NK-92 (cell line): ENCODE data around the gene ALKBH4.
"Not testable (repeated sequence)": the region's sequence is repeated elsewhere in the genome, so short reads cannot be mapped to it uniquely, and the experiment has no call there.

ENCODE experiments used
- DNase-seq: peaks from one replicate; lab custom pipeline; 2025; ENCODE audit not compliant: unreplicated experiment; lab: John Stamatoyannopoulos, UW

Gene ALKBH4

GRCh38 chr7:102455596-102455995, 9.1 kb downstream of the ALKBH4 start:
- DNase-seq = no peak

DNA sequence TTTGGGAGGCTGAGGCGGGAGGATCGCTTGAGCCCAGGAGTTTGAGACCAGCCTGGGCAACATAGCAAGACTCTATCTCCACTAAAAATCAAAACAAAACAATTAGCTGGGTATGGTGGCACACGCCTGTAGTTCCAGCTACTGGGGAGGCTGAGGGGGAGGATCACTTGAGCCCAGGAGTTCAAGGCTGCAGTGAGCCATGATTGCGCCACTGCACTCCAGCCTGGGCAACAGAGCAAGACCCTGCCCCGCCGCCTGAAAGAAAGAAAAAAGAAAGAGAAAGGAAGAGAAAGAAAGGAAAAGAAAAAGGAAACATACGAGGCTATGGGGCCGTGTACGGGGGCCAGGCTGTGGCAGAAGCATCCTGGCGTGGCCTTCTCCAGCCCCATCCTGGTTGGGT, 9.7 kb downstream of the ALKBH4 start:
- DNase-seq = not testable (repeated sequence)

DNA sequence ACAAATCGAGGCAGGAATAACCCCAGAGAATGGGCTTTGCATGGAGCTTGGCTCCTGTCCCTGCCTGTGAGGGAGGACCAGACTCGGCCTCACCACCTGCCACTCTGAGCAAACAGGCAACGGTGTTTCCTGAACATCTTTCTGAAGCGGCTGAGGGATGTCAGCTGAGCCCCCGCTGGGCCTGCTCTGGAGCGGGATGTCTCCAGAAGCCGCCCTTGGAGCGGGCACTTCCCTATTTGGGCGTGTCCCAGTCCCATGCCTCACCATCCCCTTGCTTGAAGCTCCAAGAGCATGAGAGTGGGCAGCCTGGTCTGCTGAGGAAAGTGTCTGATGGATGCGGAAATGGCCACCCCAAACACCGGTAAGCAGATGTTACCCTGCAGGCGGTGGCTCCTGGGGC, 10.2 kb downstream of the ALKBH4 start:
- DNase-seq = no peak

DNA sequence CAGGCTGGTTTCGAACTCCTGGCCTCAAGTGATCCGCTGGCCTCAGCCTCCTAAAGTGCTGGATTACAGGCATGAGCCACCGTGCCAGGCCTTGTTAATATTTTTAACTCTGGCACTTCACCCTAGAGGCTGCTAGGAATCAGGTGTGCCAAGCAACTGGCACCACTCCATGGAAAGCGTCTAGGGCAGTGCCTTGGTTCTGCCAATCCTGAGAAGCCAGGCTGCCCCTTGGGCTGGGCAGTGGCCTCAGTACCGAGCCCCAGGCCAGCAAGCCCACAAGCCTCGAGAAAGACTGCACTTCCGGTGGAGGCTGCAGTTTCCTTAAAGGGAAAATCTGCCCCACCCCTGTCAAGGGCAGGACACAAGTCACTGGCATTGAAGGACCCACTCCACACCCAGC, 11.3 kb downstream of the ALKBH4 start:
- DNase-seq = no peak

GRCh38 chr7:102452451-102452850, 12.2 kb downstream of the ALKBH4 start:
- no peak for DNase-seq

- no peak for DNase-seq
Observed at GRCh38 chr7:102451371-102452054, 13.2 kb downstream of the ALKBH4 start.

DNA sequence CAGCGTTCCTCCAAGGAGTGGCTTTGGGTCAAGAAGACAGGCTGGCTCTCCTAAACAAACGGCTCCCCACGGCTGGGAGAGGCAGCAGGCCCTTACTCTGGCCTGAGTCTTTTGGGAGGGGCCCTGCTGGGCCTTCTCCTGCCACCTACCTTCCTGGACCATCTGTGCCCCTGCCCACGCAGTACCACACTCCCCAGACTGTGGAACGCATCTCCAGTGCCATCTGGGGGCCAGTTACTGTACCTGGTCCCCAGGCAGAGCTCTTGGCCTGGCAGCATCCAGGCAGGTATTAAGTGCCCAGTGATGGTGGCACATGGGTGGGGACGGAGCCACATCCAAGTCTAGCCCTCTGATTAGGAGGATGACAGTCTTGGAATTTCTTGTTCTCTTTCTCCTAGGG, 14.4 kb downstream of the ALKBH4 start:
- no peak for DNase-seq

DNA sequence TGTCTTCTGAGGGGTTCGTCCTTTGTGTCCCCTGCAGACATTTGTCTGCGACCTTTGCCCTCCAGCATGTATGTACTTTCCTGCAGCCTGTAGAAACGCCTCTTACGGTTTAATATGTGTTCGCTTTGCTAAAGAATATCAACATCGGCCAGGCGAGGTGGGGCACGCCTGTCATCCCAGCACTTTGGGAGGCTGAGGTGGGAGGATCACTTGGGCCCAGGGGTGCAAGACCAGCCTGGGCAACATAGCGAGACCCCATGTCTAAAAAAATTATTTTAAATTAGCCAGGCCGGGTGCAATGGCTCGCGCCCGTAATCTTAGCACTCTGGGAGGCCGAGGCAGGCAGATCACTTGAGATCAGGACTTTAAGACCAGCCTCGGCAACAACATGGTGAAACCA, 15.5 kb downstream of the ALKBH4 start:
- no peak for DNase-seq

DNA sequence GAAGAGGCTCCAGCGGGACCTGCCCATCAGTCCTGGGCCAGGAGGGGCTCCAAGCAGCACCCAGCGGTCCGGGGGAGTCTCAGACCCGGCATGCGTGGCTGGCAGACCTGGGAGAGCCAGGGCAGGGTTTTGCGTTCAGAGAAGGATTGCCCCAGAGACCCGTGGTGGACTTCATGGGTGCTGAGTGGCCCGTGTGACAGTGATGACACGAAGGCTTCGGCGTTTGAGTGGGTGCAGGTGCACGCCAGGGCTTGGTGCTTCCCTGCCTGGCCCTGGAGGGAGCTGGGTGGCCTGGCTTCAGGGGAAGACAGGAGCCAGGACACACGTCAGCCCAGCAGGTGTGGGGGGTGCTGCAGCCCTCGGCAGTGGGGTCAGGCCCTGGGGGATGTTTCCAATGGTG, 17.4 kb downstream of the ALKBH4 start:
- DNase-seq = no peak

GRCh38 chr7:102446387-102447156, 18.1 kb downstream of the ALKBH4 start:
- no peak for DNase-seq

DNA sequence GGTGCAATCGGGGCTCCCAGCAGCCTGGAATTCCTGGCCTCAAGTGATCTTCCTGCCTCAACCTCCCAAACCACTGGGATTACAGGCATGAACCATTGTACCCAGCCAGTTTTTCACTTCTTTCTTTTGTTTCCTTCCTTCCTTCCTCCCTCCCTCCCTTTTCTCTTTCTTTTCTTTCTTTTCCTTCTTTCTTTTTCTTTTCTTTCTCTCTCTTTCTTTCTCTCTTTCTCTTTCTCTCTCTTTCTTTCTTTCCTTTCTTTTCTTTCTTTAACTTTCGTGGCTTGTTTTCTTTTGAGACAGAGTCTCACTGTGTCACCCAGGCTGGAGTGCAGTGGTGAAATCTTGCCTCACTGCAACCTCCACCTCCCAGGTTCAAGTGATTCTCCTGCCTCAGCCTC, 19.0 kb downstream of the ALKBH4 start:
- no peak for DNase-seq

DNA sequence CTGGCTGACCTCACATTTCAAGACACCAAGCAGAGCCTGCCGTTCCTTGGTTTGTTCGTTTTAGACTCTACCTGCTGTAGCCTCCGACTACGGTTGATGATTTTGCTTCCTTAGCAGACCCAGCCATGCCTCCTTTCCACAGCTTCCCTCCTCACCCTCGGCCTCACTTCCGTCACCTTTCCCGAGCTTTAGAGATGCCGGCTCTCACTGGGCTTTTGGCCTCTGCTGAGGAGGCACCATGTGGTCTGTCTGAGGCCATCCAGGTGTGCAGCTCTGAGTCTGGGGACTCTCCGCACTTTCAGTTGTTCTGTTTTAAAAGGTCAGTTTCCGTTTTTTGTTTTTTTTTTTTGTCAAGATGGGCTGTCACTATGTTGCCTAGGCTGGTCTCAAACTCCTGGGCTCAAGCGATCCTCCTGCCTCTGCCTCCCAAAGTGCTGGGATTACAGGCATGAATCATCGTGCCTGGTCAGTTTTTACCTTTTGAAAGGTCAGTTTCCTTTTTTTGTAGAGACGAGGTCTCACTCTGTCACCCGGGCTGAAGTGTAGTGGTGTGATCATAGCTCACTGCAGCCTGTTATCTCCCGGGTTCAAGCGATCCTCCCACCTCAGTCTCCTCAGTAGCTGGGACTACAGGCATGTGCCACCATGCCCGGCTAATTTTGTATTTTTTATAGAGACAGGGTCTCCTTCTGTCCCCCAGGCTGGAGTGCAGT, 19.5 kb downstream of the ALKBH4 start:
- no peak for DNase-seq

DNA sequence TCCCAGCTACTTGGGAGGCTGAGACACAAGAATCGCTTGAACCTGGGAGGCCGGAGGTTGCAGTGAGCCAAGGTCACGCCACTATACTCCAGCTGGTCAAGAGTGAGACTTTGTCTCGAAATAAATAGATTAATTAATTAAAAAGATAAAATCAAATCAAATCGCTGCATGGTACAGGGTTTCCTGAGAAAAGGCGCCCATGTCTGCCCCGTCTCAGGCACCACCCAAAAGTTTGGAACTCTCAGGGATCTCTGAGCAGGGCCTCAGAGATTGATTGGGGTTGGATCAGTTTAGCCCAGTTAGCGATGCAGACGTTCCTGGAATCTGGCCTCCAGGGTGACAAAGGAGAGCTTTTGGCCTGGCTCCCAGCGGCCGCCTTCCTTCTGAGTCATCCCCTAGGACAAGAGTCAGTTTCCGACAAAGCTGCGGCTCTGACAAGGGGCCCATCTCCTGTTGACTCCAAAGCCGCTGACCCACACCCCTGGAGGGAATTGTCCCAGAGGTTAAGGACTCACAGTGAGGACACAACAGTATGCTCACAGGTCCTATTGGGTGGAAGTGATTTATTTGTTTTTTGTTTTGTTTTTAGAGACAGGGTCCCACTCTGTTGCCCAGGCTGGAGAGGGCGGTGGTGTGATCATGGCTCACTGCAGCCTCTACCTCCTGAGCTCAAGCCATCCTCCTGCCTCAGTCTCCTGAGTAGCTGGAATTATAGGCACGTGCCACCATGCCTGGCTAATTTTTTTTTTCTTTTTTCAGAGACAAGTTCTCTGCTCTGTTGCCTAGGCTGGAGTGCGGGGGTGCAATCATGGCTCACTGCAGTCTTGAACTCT, 24.5 kb downstream of the ALKBH4 start:
- no peak for DNase-seq

GRCh38 chr7:102436118-102436517, 28.5 kb downstream of the ALKBH4 start:
- no peak for DNase-seq

DNA sequence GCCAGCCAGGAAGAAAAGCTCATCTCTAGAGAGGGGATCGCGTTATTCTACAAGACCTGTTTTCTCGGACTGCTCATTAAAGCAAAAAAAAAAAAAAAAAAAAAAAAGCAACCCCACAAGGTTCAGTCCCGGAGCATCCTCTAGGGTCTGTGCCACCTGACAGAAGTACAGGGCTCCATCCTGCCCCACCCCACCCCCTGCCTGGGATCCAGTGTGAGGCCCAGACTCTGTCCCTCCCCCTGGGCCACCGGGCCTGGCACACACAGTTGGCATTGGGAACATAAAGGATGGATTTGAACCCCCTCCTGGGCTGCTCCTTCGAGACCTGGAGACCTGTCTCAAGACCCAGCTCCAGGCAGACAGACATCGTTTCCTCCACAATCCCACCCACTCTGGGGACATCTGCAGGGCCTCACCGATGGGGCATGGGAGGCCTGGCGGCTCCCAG, 30.6 kb downstream of the ALKBH4 start:
- no peak for DNase-seq

- no peak for DNase-seq
Observed at GRCh38 chr7:102433219-102434038, 31.2 kb downstream of the ALKBH4 start, which contains the start of gene ORAI2. Gene ORAI2, plus strand, starts transcription at chr7:102433575. Its CDS starts 5,382 bp downstream, at chr7:102438957.

DNA sequence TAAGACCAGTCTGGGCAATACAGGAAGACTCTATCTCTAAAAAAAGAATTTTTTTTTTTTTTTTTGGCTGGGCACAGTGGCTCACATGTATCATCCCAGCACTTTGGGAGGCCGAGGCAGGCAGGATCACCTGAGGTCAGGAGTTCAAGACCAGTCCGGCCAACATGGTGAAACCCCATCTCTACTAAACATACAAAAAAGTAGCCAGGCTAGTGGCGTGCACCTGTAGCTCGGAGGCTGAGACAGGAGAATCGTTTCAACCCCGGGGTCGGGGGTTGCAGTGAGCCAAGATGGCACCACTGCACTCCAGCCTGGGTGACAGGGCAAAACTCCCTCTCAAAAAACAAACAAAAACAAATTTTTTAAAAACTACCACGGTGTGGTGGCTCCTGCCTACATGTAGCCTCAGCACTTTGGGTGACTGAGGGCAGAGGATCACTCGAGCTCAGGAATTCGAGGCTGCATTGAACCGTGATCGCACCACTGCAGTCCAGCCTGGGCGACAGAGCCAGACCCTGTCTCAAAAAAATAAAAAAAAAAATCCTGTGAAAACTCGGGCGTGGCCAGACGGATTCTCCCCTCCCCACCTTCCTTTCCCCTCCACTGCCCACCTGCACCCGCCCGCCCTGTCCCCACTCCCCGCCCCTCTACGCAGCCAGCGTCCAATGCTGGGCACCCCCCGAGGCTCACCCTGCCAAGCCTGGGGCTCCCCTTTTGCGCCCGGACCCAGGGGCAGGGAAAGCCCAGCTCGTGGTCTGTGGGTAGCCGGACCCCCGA, 32.0 kb downstream of the ALKBH4 start:
- DNase-seq = no peak

GRCh38 chr7:102431617-102432298, 32.9 kb downstream of the ALKBH4 start:
- no peak for DNase-seq
